IPS DF 6.9 (cell line): ENCODE measurements around the gene PLIN4.

Source experiments
- DNase-seq: peaks from one replicate; pipeline ENCODE4 v3.0.0-alpha.2; 2013; ENCODE audit warnings: low read depth, low spot score
- H3K27ac ChIP-seq: one replicate; pipeline ENCODE4 v1.5.1; 2013; ENCODE audit warnings: low read length, control low read depth
- H3K27me3 ChIP-seq: 2 replicates; pipeline ENCODE4 v1.6.1; 2013; ENCODE audit warnings: mild to moderate bottlenecking, low read length; ENCODE audit not compliant: control insufficient read depth, insufficient read depth
- H3K36me3 ChIP-seq: 2 replicates; pipeline ENCODE4 v1.6.1; 2013; ENCODE audit warnings: low read length; ENCODE audit not compliant: control insufficient read depth, insufficient read depth
- H3K4me1 ChIP-seq: 2 replicates; pipeline ENCODE4 v1.6.1; 2013; ENCODE audit warnings: low read length; ENCODE audit not compliant: control insufficient read depth, insufficient read depth
- H3K4me3 ChIP-seq: 2 replicates; pipeline ENCODE4 v1.5.1; 2013; ENCODE audit warnings: mild to moderate bottlenecking, low read length
- H3K9me3 ChIP-seq: 2 replicates; pipeline ENCODE4 v1.6.1; 2013; ENCODE audit warnings: low read length, inconsistent platforms; ENCODE audit not compliant: control insufficient read depth, insufficient read depth
- WGBS: extraction: QIAGEN DNeasy Blood & Tissue Kit; methylation state at CpG from one replicate; pipeline ENCODE4 v1.1.7; 2013; ENCODE audit warnings: mixed read lengths, missing lambda C conversion rate; ENCODE audit not compliant: insufficient read length, insufficient coverage; 5-methylcytosine and 5-hydroxymethylcytosine counted together

The PLIN4 gene

DNA sequence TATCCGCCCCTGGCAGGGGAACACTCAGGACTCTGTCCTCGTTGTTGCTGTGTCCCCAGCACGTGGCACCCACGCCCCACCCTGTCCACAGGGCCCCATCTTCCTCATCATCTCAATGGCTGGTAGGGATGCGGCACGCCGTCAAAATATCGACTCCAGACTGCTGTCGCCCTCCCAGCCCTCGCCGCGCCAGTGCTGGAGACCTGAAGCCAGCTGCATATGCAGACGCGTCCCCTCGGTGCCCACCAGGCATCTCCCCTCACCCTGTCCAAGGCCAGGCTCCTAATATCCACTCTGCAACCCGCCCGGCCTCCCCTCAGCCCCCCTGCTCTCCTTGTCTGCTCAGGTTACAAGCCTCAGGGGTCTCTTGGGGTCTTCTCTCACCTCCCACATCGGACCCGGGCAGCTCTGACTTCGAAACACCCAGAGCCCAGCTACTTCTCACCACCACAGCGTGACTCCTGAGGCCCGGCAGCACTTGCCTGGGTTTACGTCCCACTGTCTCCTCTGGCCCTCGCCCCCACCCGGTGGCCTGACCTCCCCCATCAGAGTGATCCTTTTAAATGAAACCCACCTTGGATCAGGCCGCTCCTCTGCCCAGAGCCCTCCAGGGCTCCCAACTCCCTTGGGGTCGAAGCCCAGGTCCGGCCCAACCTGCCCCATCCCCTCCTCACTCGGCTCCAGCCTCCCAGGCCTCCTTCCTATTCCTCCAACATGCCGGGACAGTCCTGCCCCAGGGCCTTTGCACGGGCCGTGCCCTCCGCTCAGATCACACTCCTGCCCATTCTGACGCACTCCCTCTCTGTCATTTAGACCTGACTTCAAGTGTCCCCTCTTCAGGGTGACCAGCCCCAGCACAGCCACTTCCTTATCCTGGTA lies 12.5 kb downstream of the PLIN4 start:
- Histone ChIP-seq H3K4me1 (no peaks in the 10 kb centered on the region), H3K27ac (no peak overlapping the region), H3K27me3 (no peaks in the 10 kb centered on the region), H3K36me3 (peaks cover 22% of the 10 kb centered on the region), H3K4me3 (no peak overlapping the region), H3K9me3 (no peaks in the 10 kb centered on the region)
- DNase-seq, result no peak
- no CpG with 5 or more reads among the region's 34 CpGs for WGBS

DNA sequence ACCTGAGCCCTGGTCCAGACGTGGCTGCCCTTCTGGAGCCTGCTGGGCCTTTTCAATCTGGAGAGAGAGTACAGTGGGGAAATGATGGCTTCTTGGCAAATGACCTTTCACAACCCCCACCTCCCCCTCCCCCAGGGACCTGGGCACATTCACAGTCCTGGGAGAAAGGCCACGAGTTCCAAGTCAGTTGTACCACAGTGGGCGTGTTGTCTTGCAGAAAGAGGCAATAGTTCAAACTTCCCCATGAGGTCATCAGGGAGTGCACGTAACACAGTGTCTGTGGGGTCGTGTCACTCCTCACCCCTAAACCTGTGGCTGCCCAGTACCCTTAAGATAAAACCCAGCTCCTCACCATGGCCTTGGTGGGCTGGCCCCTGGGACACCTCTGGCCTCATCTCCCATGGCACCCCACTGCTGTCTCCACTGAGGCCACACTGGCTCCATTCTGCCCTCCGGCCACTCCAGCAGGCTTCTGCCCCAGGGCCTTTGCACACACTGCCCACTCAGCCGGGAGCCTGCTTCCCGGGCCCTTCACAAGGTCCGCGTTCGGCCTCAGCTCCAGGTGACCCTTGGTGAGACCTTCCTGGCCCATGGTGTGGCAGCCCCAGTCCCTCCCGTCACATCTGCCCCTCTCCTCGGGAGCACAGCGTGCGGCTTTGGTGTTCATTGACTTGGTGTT lies 13.3 kb downstream of the PLIN4 start:
- H3K9me3 ChIP-seq, result no peaks in the 10 kb centered on the region
- WGBS, result no CpG with 5 or more reads among the region's 15 CpGs

DNA sequence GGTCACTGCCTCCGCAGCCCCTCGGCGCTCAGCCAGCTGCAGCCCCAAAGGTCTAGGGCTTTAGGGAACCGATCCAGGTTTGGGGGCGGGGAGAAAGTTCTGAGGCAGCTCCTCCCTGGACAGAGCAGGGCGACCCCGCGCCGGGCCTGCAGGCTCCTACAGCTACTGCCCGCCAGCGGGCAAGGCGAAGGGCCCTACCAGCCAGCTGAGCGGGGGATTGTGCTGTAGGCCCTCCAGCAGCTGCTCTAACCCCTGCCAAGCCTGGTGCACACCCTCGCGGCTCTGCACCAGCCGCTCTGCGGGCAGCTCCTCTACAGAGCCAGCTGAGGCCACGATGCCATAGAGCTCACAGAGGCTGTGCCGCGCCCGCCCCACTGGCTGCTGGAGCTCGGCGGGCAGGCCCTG lies 14.0 kb downstream of the PLIN4 start:
- H3K9me3 ChIP-seq, result no peaks in the 10 kb centered on the region
- no peak overlapping the region for H3K4me3 ChIP-seq
- H3K4me1 ChIP-seq, result no peaks in the 10 kb centered on the region
- no CpG with 5 or more reads among the region's 23 CpGs for WGBS
- no peak for DNase-seq
- H3K36me3 ChIP-seq, result peaks cover 24% of the 10 kb centered on the region
- no peaks in the 10 kb centered on the region for H3K27me3 ChIP-seq
- H3K27ac ChIP-seq, result no peak overlapping the region

More for the DNA sequence above, 13.3 kb downstream of the PLIN4 start:
- DNase-seq, result no peak
- Histone ChIP-seq H3K27me3 (no peaks in the 10 kb centered on the region), H3K27ac (no peak overlapping the region), H3K4me3 (no peak overlapping the region), H3K36me3 (peaks cover 24% of the 10 kb centered on the region), H3K4me1 (no peaks in the 10 kb centered on the region)

DNA sequence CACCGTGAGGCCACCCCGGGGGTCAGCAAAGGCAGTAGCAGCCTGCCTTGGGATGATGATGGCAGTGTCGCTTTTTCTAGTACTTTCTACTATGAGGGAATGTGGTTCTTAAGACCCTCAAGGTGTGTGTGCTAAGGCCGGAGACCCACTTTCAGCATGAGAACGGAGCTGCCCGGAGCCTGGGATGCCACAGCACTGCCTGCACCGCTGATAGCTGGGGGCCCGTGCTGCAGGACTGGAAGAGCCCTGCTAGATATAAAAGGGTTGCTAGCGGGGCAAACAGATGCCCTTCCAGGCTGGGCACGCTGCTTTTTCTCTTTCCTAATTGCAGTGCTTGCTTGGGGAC lies 14.5 kb downstream of the PLIN4 start:
- DNase-seq, result no peak
- peaks cover 25% of the 10 kb centered on the region for H3K36me3 ChIP-seq
- no peaks in the 10 kb centered on the region for H3K27me3 ChIP-seq
- WGBS, result no CpG with 5 or more reads among the region's 10 CpGs
- H3K4me1 ChIP-seq, result no peaks in the 10 kb centered on the region
- no peak overlapping the region for H3K27ac ChIP-seq
- no peaks in the 10 kb centered on the region for H3K9me3 ChIP-seq
- H3K4me3 ChIP-seq, result no peak overlapping the region

DNA sequence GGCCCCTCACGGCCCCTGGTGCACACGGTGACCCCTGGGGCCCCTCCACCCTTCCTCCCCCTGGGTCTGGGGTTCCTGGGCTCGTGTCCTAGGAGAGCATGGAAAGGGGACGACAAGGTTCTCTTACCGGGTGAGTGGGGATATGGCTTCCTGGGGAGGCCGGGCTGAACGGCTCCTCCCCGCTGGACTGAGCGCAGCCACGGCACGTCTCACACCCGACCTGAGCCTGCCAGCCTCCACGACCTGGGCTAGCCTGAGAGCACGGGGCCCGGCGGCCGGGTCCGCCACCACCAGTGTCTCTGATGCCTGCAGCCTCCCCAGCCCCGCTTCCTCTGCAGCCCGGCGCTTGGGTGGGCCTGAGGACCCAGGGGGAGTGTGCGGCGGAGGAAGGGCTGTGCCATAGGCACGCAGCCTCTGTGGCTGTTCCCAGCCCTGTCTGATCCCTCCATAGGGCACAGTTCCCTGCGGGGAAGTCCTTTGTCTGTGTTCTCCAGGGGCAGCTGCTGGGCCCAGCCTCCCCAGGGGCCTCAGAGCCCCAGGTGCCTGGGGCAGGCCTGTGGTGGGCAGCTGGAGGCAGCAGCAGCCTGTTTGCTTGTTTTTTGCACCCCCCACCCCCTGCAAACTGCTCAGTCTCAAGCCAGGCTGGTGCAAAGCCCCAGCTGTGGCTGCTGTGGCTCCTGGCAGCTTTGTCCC lies 15.0 kb downstream of the PLIN4 start:
- H3K36me3 ChIP-seq, result peaks cover 30% of the 10 kb centered on the region
- no peaks in the 10 kb centered on the region for H3K9me3 ChIP-seq
- WGBS, result no CpG with 5 or more reads among the region's 25 CpGs
- no peak for DNase-seq
- no peaks in the 10 kb centered on the region for H3K27me3 ChIP-seq
- no peaks in the 10 kb centered on the region for H3K4me1 ChIP-seq
- H3K4me3 ChIP-seq, result no peak overlapping the region
- no peak overlapping the region for H3K27ac ChIP-seq

DNA sequence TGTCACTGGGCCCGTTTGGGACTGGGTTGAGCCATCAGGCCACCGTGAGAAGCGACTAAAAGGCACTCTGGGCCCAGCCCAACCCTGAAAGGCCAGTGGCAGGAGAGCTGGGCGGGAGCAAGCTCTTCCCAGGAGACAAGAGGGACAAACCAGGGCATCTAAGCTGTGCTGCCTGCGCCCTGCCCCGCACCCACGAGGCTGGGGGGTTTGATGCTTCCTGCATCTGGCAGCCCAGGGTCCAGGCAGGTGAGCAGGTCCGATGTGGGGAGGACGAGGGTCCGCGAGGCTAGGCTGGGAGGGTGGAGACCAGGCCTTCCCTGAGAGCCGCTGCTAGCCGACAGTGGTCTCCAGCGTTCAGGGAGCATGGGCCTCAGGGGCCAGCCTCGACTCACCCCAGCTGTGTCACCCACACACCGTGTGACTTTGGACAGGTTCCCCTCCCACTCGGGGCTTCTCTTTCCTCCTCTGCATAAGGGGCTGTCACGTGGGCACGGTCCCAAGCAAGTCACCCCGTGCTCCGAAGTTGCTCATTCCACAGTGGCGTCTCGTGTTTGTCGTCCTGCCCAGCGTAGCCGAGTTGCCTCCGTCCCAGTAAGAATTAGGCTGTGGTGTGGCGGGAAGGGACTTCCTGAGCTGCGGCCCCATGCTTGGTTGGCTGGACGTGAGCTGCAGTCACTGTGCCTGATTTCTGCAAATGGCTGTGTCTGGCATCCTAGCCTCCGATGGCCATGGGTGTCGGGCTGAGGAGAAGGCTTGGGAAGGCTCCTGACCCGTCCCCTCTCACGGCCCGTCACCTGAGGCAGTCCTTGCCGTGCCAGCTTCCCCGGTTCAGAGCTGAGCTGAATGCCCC lies 15.8 kb downstream of the PLIN4 start:
- Histone ChIP-seq H3K4me3 (no peak overlapping the region), H3K9me3 (no peaks in the 10 kb centered on the region), H3K36me3 (peaks cover 38% of the 10 kb centered on the region), H3K27me3 (no peaks in the 10 kb centered on the region), H3K27ac (no peak overlapping the region), H3K4me1 (no peaks in the 10 kb centered on the region)
- no CpG with 5 or more reads among the region's 37 CpGs for WGBS
- no peak for DNase-seq

DNA sequence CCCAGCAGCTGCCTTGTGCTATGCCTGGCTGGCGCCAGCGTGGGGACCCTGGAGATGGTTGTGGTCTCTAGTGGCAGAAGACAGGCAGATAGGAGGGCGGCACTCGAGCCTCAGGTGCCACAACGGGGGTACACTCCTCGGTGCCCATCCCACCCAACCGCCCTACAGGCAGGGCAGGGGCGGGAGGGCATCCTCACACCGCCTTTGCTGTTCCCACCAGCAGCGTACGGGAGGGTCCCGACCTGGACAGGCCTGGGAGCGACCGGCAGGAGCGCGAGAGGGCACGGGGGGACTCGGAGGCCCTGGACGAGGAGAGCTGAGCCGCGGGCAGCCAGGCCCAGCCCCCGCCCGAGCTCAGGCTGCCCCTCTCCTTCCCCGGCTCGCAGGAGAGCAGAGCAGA lies 16.6 kb downstream of the PLIN4 start:
- no peaks in the 10 kb centered on the region for H3K4me1 ChIP-seq
- WGBS, result no CpG with 5 or more reads among the region's 25 CpGs
- peaks cover 40% of the 10 kb centered on the region for H3K36me3 ChIP-seq
- H3K27me3 ChIP-seq, result no peaks in the 10 kb centered on the region
- no peak overlapping the region for H3K27ac ChIP-seq
- no peak overlapping the region for H3K4me3 ChIP-seq
- DNase-seq, result no peak
- no peaks in the 10 kb centered on the region for H3K9me3 ChIP-seq

DNA sequence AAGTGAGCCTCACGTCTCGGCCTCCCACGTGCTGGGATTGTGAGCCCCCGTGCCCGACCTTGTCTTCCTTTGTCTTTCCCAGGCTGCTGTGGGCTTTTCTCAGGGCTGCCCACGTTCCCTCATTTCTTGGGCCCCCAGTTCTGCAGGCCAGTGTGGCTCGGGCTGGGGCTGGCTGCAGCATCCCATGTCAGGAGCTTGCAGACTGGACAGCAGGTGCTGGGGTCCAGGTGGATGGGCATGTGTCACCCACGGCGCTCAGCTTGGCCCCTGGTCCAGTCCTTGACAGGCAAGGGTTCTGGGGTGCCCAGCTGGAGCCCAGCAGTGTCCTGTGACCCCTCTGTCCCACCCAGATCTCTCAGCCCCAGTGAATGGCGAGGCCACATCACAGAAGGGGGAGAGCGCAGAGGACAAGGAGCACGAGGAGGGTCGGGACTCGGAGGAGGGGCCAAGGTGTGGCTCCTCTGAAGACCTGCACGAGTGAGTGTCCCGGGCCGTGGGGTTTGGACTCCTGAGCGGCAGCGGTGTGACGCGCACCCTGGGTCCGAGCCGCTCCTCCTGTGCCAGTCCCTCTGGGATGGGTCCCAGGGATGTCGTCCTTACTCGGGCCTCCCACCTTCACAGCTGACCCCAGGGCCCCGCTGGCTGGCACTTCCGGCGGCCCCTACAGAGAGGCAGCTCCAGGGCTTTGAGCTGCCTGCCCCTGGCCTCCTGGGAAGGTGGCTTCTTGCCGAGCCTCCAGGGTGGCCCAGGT lies 17.3 kb downstream of the PLIN4 start:
- no peaks in the 10 kb centered on the region for H3K27me3 ChIP-seq
- H3K27ac ChIP-seq, result no peak overlapping the region
- no peaks in the 10 kb centered on the region for H3K4me1 ChIP-seq
- no peak overlapping the region for H3K4me3 ChIP-seq
- no peaks in the 10 kb centered on the region for H3K9me3 ChIP-seq
- WGBS, result no CpG with 5 or more reads among the region's 29 CpGs
- DNase-seq, result no peak
- H3K36me3 ChIP-seq, result peaks cover 46% of the 10 kb centered on the region

DNA sequence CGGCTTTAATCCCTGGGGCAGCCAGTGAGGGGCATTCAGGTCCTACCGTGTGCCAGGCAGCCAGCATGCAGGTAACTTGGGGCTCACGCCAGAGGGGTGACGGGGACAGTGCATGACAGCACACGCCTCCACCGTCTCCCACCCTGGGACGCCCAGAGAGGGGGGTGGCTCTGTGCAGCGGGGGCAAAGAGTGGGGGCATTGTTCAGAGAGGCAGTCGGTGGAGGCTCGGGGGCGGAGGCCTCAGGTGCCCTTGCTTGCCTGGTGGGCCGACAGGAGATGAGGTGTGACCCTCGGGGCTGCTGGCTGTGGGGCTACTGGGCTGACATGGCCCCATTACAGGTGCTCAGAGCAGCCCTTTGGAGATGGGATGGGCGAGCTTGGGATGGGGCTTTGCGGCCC lies 18.4 kb downstream of the PLIN4 start:
- Histone ChIP-seq H3K27me3 (no peaks in the 10 kb centered on the region), H3K4me3 (no peak overlapping the region), H3K36me3 (peaks cover 51% of the 10 kb centered on the region), H3K27ac (no peak overlapping the region), H3K4me1 (no peaks in the 10 kb centered on the region), H3K9me3 (no peaks in the 10 kb centered on the region)
- no peak for DNase-seq
- WGBS, result no CpG with 5 or more reads among the region's 15 CpGs
